Renal cortical epithelial cell (primary cell): ENCODE data around the gene IFT81. TPM values are rescaled to one million over a fixed set of nuclear protein-coding genes. Genes with fewer than 3 reads are reported as not detected.
"Not testable (repeated sequence)": the region's sequence is repeated elsewhere in the genome, so short reads cannot be mapped to it uniquely, and the experiment has no call there.

Source experiments
- DNase-seq: peaks from one replicate; pipeline ENCODE4 v3.0.0-alpha.2; 2011; ENCODE audit warnings: low read depth
- total RNA-seq: library from RNA; depleted of rRNA; stranded (reverse); fragments of >200 nt; gene quantifications from 2 replicates; pipeline ENCODE4 v1.2.3, GENCODE V29; 2014

Gene IFT81
- total RNA-seq, 1 donor from 2014 or later, result 27.8 TPM

DNA sequence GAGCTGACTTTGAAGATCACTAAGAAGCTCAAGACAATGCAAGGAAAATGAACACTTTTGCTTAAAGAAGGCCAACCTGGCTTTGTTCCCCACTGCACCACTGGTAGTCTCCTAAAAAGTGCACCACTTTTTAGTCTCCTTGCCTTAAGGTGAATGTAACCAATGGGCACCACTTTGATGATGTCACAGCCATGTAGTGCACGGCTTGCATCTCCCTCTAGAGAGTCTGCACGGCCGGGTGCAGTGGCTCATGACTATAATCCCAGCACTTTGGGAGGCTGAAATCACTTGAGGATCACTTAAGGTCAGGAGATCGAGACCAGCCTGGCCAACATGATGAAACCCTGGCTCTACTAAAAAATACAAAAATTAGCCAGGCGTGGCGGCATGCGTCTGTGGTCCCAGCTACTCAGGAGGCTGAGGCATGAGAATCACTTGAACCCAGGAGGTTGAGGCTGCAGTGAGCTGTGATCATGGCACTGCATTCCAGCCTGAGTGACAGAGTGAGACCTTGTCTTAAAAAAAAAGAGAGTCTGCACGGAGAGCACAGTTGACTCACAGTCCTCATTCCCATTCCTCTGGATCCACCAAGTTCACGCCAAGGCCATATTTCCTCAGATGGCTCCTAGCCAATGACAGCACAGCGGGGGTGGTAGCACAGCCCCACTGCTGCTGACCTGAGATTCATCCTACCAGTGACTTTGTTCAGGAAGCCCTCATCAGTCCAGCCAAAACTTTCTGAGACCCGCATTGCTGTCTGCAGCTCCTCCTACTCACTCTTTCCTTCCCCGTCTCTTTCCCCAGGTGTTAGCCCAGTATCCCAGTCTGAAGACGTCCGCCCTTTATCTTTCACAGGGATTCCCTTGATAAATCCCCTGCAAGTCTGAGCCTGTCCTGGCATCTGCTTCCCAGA is 16.5 kb upstream of the IFT81 start:
- peak; percentile 15 for DNase-seq

GRCh38 chr12:110108309-110109036 is 15.7 kb upstream of the IFT81 start:
- DNase-seq, result no peak

- DNase-seq, result peak; percentile 88
Measured at GRCh38 chr12:110109037-110109836, 14.9 kb upstream of the IFT81 start.

DNA sequence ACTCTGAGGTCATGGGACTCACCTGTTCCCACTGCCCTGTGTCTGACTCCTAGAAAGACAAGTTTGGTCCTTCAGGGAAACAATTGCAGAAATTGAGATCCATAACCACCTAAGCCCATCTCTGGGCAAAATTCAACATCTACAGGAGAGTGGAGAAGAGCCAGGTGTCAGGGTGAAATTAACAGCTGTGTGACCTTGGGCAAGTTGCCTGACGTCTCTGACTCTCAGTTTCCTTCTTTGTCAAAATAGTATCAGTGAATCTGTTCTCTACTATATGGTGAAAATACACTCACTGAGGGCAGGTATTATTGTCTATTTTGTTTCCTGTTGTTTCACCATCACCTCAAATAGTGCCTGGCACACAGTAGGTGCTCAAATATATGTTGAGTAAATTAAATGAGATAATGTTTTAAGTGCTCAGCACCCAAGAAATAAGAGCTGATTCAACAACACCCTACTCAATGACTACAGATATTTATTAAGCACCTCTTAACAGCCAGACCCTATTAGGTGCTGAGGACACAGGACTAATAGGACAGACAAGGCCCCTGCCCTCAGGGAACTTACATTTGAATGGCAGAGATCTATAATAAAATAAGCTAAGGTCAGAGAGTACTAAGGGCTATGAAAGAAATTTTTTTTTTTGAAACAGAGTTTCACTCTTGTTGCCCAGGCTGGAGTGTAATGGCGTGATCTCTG is 14.2 kb upstream of the IFT81 start:
- DNase-seq, result no peak

DNA sequence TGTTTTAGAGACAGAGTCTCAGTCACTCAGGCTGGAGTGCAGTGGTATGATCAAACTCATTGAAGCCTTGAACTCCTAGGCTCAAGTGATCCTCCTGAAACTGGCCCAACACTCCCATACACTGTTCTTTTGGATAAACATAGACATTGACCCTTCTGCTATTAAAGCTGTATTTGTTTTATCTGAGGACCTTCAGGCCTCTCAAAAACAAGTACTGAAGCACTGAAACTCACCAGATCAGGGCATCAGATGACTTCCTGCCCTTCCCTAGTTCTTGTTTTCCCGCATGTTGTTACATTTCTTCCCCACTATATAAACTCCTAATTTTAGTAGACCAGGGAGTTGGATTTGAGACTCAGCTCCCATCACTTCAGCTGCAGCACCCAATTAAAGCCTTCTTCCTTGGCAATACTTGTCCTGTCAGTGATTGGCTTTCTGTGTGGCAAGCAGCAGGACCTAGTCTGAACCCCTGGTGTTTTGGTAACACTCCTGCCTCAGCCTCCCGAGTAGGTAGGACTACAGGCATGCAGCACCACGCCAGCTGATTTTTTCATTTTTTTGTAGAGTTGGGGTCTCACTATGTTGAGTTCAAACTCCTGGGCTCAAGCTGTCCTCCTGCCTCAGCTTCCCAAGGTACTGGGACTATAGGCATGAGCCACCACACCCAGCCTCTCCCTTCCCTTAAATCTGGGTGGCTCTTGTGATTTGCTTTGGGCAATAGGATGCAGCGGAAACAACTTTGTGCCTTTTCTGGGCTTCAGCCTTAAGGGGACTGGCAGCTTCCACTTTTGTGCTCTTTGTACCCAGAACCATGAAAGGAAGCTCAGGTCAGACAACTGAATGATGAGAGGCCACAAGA is 12.5 kb upstream of the IFT81 start:
- no peak for DNase-seq

GRCh38 chr12:110112335-110112660 is 11.9 kb upstream of the IFT81 start:
- no peak for DNase-seq

DNA sequence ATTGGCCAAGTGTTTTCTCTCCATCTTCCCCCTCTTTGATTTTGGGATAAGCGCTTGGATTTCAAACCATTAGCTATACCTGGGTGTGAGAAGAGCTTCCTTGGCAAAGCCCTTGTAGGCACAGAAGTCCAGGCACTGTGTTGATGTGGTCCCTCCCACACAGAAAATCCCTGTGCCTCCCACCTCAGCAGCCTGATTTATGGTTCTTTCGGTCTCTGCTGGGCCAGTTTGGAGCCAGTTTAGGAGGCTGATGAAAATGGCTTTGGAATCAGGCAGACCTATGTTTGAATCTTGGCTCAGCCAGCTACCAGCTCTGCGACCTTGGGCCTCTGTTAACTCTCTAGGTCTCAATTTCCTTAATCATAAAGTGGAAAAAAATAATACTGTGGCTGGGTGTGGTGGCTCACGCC is 9.6 kb upstream of the IFT81 start:
- no peak for DNase-seq

GRCh38 chr12:110115675-110116074 is 8.5 kb upstream of the IFT81 start:
- no peak for DNase-seq

DNA sequence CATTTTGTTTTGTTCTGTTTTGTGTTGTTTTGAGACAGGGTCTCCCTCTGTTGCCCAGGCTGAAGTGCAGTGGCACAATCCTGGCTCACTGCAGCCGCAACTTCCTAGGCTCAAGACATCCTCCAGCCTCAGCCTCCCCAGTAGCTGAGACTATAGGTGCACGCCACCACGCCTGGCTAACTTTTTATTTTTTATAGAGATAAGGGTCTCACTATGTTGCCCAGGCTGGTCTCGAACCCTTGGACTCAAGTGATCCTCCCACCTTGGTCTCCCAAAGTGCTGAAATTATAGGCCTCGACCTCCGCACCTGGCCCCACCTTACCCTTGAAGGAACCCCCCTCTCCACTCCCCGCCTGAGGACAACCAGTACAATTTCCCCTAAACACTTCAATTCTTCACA is 7.5 kb upstream of the IFT81 start:
- no peak for DNase-seq

DNA sequence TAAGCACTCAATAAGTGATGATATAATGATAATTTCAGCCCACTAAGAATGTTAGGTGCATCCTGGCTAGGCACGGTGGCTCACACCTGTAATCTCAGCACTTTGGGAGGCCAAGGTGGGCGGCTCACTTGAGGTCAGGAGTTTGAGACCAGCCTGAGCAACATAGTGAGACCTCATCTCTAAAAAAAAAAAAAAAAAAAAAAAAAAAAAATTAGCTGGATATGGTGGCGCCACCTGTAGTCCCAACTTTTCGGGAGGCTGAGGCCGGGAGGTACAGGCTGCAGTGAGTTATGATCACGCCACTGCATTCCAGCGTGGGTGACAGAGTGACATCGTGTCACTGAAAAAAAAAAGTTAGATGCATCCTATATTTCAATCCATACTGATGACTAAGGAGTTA is 6.9 kb upstream of the IFT81 start:
- not testable (repeated sequence) for DNase-seq

DNA sequence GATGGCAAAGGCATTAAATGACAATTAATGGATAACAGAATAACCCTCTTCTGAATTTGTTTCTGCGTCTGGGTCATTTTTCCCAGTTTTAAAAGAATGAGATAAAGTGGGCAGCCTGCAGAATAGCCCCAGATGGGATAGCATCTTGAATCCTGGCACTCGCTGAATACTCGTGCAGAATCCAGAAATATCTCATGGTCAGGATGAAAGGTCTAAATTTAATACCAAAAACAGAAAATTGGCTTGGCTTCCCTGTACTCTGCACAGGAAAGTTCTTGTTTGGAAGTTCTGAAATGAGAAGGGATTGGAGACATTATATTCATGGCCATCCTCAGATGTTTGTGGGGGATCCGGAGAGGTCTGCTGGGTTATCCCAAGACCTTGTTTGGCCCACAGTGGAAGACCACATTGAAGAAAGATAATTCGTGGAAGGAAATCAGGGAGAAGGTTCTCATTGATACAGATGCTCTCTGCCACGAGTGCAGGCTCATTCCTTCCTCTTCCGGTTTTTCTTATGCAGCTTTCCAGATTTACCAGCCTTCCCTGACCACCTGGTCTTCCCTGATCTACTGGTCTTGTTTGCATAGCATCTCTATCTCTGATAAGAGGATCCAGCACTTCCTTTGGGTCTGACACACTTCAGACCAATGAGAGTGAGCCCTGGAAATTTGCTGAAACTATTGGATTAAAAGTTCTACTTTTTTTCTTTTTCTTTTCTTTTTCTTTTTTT is 6.0 kb upstream of the IFT81 start:
- DNase-seq, result no peak

GRCh38 chr12:110122929-110123328 is 1.2 kb upstream of the IFT81 start:
- no peak for DNase-seq

DNA sequence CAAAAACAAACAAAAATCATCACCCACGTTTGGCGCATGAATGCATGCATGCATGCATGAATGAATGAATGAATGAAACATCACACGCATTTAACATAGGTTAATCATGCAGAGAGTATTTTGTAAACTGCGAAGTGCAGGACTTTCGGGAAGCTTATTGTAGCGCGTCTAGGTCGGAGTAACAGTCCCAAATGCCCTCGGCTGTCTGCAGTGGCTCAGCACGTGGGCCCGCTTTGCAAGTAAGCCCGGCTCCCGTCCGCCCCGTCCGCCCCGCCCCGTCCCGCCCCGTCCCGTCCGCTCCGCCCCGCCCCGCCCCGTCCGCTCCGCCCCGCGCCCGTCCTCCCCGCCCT is 263 bp upstream of the IFT81 start:
- DNase-seq, result peak; percentile 18

DNA sequence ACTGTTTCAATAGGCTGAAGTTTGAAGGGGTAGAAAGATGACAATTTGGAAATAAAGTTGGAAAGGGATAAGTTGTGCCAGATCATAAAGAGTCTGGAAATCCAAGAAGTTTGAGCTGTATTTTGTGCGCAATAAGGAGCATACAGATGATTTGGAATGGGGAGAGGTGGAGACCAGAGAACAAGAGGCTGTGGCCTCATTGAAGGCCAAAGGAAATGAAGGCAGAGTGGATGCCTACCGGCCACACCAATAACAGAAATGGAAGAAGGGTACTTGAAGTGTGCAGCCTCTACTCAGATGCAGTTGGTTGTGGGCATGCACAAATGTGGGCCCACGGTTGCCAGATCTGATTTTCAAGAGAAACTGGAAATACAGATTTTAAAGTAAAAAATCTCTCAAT is 2.4 kb downstream of the IFT81 start:
- DNase-seq, result no peak

DNA sequence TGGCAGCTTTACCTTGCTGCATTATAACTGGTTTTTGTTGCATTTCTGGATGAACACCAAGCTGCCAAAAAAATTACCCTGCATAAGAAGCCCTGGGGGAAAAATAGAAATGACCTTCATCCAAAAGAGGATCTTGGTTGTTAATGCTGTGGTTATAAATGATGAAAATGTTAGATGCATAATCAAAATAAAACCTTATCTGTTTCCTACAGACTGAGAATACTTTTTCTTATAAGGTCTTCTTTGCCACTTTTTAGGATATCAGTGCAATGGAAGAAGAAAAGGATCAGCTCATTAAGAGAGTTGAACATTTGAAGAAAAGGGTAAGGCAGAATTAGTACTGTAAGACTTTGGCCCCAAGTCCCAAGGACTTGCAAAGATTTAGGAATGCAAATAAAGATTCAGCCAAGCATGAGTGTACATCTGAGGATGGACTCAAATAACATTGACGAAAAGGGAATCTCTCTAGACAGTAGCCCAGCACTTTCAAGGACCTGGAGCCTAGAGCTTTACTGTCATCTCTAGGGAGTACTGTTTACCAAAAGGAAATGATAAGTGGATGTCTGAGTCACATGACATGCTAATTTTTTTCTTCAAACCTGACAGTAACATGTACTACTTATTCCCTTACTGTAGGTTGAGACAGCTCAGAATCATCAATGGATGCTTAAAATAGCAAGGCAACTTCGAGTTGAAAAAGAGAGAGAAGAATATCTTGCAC is 10.7 kb downstream of the IFT81 start:
- no peak for DNase-seq

GRCh38 chr12:110135806-110136205 is 11.6 kb downstream of the IFT81 start:
- no peak for DNase-seq

GRCh38 chr12:110137786-110138185 is 13.6 kb downstream of the IFT81 start:
- no peak for DNase-seq

DNA sequence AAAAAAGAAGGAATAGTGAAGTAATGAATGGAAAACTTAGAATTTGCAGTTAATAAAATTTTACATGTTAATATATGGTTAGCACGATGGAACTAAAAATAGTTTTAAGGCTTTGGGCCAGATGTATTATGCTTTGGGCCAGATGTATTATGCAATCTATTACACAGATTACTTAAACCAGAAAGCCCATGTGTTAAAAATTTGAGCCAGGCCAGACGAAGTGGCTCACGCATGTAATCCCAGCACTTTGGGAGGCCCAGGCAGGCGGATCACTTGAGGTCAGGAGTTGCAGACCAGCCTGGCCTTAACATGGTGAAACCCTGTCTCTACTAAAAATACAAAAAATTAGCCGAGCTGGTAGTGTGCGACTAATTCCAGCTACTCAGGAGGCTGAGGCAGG is 17.2 kb downstream of the IFT81 start:
- DNase-seq, result no peak

DNA sequence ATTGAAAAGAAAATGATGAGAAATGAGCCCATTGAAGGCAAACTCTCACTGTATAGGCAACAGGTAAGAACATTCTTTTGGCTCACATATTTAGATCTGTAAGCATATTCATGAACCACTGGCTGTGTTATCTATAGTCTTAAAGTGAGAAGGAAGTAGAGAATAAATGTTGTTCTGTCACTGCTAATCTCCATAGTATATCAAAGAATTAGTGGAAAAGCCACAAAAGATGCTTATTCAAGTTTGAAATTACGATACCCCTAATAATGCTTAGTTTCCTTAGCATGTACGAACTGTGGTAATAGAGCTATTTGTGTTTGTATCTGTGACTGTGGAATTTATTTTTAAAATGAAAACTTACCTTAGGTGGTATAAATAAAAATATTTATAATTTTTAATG is 22.8 kb downstream of the IFT81 start:
- DNase-seq, result no peak
